Caco-2 (cell line): ENCODE results near the gene GPC6. TPM values are rescaled to one million over a fixed set of nuclear protein-coding genes. Genes with fewer than 3 reads are reported as not detected.

Experiments used
- BruUV-seq: library from RNA; stranded (reverse); fragments of 400-500 nt; replicated peaks from 2 replicates; lab custom pipeline; 2021; lab: Mats Ljungman, UMichigan
- CTCF ChIA-PET: fragments of 300-600 bp; sonication (Branson Sonifier 250); formaldehyde crosslinking; loops from one replicate; lab custom pipeline; 2022; ENCODE audit warnings: antibody characterized with exemption; lab: Charles Lee
- POLR2A ChIA-PET: fragments of 300-600 bp; sonication (Branson Sonifier 250); formaldehyde crosslinking; loops from one replicate; lab custom pipeline; 2022; ENCODE audit warnings: antibody characterized with exemption; lab: Charles Lee
- DNase-seq, 2 experiments: peaks; one replicate each; pipeline versions ENCODE4 v3.0.0 to v3.0.0-alpha.2; 2020 to 2022
- H3K27me3 ChIP-seq: replicated peaks from 2 replicates; pipeline ENCODE4 v1.6.0; 2011; ENCODE audit warnings: low read length; ENCODE audit not compliant: control insufficient read depth, insufficient read depth
- H3K36me3 ChIP-seq: 2 replicates; pipeline ENCODE4 v1.5.1; 2011; ENCODE audit warnings: low read length; ENCODE audit not compliant: control insufficient read depth, insufficient read depth
- H3K4me1 ChIP-seq: fragments of 250-450 bp; sonication (Bioruptor Pico); 2 replicates; pipeline ENCODE4 v1.5.1; 2020; ENCODE audit warnings: mild to moderate bottlenecking
- H3K4me3 ChIP-seq: 2 replicates; pipeline ENCODE4 v1.5.1; 2011; ENCODE audit warnings: low read depth, mild to moderate bottlenecking, control low read depth, low read length
- H3K9me3 ChIP-seq: fragments of 250-450 bp; sonication (Bioruptor Pico); 2 replicates; pipeline ENCODE4 v1.5.1; 2020; ENCODE audit warnings: mild to moderate bottlenecking, moderate library complexity
- H3K27ac Mint-ChIP-seq: one replicate; pipeline ENCODE4 v1.8.0; 2022; ENCODE audit warnings: mixed read lengths; ENCODE audit not compliant: unreplicated experiment
- H3K27me3 Mint-ChIP-seq: one replicate; pipeline ENCODE4 v1.8.0; 2022; ENCODE audit warnings: mixed read lengths; ENCODE audit not compliant: insufficient read depth, unreplicated experiment
- H3K36me3 Mint-ChIP-seq: one replicate; pipeline ENCODE4 v1.8.0; 2022; ENCODE audit warnings: mild to moderate bottlenecking, mixed read lengths; ENCODE audit not compliant: insufficient read depth, unreplicated experiment
- H3K4me1 Mint-ChIP-seq: one replicate; pipeline ENCODE4 v1.8.0; 2022; ENCODE audit warnings: low read depth, mixed read lengths; ENCODE audit not compliant: unreplicated experiment
- H3K4me3 Mint-ChIP-seq: one replicate; pipeline ENCODE4 v1.8.0; 2022; ENCODE audit warnings: mild to moderate bottlenecking, moderate library complexity, mixed read lengths; ENCODE audit not compliant: unreplicated experiment
- H3K9me3 Mint-ChIP-seq: one replicate; pipeline ENCODE4 v1.8.0; 2022; ENCODE audit warnings: mixed read lengths; ENCODE audit not compliant: unreplicated experiment
- CTCF ChIP-seq, 2 experiments: fragments of 200-600 bp in 1 of 2; IDR thresholded peaks; 1 replicate in 1 of 2; 2 replicates in 1 of 2; pipeline versions ENCODE4 v1.5.1 to v1.8.0; 2011 to 2022; ENCODE audit warnings: antibody characterized with exemption in 1 of 2, control low read depth in 1 of 2, inconsistent platforms in 1 of 2, low read depth in 1 of 2, low read length in 1 of 2, mild to moderate bottlenecking in 1 of 2, moderate library complexity in 1 of 2; ENCODE audit not compliant: insufficient read depth in 1 of 2, severe bottlenecking in 1 of 2, unreplicated experiment in 1 of 2
- intact Hi-C: fragments of 100-400 bp; cut with micrococcal nuclease; formaldehyde crosslinking; loops from one replicate; pipeline ENCODE4 v1.10.0; 2022; ENCODE audit not compliant: unreplicated experiment
- total RNA-seq: library from RNA; stranded (reverse); gene quantifications from 2 replicates; pipeline ENCODE4 v1.2.3, GENCODE V29; 2022

GPC6 gene
- total RNA-seq, 1 experiment from 2014 or later, result 0.16 TPM

GRCh38 chr13:94322925-94323763 is 1096.5 kb downstream of the GPC6 start:
- DNase-seq, result no peak
- Mint-ChIP-seq H3K27ac (no peak overlapping the region), H3K4me3 (no peak overlapping the region), H3K9me3 (no peaks in the 10 kb centered on the region), H3K36me3 (no peaks in the 10 kb centered on the region), H3K27me3 (peaks cover 9% of the 10 kb centered on the region), H3K4me1 (peaks cover 7% of the 10 kb centered on the region)
- no peak for TF ChIP-seq CTCF (IDR thresholded peaks at IDR 0.05; ENCODE audit: insufficient read depth in 1 of 2, low read depth in 1 of 2, low read length in 1 of 2, severe bottlenecking in 1 of 2, unreplicated experiment in 1 of 2)
- Histone ChIP-seq H3K27me3 (no peaks in the 10 kb centered on the region; the same call in 1 of the 2 replicates), H3K36me3 (no peaks in the 10 kb centered on the region), H3K4me1 (no peaks in the 10 kb centered on the region; the same call in 1 of the 2 replicates), H3K9me3 (no peaks in the 10 kb centered on the region), H3K4me3 (no peak overlapping the region)
- POLR2A ChIA-PET, result no interaction called here
- intact Hi-C loops, result no loop called here
- BruUV-seq, result no TSS peak
- CTCF ChIA-PET, result no interaction called here

- H3K27me3 Mint-ChIP-seq, result peaks cover 7% of the 10 kb centered on the region
- intact Hi-C loops, result no loop called here
- H3K4me1 Mint-ChIP-seq, result peaks cover 7% of the 10 kb centered on the region
- Histone ChIP-seq H3K27me3 (no peaks in the 10 kb centered on the region; the same call in 1 of the 2 replicates), H3K4me1 (no peaks in the 10 kb centered on the region; the same call in 1 of the 2 replicates), H3K36me3 (no peaks in the 10 kb centered on the region), H3K9me3 (no peaks in the 10 kb centered on the region), H3K4me3 (no peak overlapping the region)
- no peaks in the 10 kb centered on the region for H3K36me3 Mint-ChIP-seq
- TF ChIP-seq CTCF (IDR thresholded peaks at IDR 0.05; ENCODE audit: insufficient read depth in 1 of 2, low read depth in 1 of 2, low read length in 1 of 2, severe bottlenecking in 1 of 2, unreplicated experiment in 1 of 2), result no peak
- H3K9me3 Mint-ChIP-seq, result no peaks in the 10 kb centered on the region
- POLR2A ChIA-PET, result no interaction called here
- CTCF ChIA-PET, result no interaction called here
- H3K27ac Mint-ChIP-seq, result no peak overlapping the region
- BruUV-seq, result no TSS peak
- no peak for DNase-seq
- H3K4me3 Mint-ChIP-seq, result no peak overlapping the region
Measured at GRCh38 chr13:94323764-94324758, 1097.5 kb downstream of the GPC6 start.
